Endodermal cell (in vitro differentiated cells): ENCODE measurements around the gene CTSC. TPM values are rescaled to one million over a fixed set of nuclear protein-coding genes. Genes with fewer than 3 reads are reported as not detected.

ENCODE experiments used
- DNase-seq: peaks from one replicate; pipeline ENCODE4 v3.0.0-alpha.2; 2017
- H3K27ac ChIP-seq: 2 replicates; pipeline ENCODE4 v1.5.1; 2013; ENCODE audit warnings: mild to moderate bottlenecking, low read depth, low read length, moderate library complexity
- H3K27me3 ChIP-seq: 2 replicates; pipeline ENCODE4 v1.6.1; 2013; ENCODE audit warnings: mild to moderate bottlenecking, low read length, moderate library complexity; ENCODE audit not compliant: insufficient read depth, control insufficient read depth, poor library complexity, severe bottlenecking
- H3K36me3 ChIP-seq: 2 replicates; pipeline ENCODE4 v1.7.0; 2013; ENCODE audit warnings: mild to moderate bottlenecking, low read length, moderate library complexity; ENCODE audit not compliant: control insufficient read depth, insufficient read depth
- H3K4me1 ChIP-seq: one replicate; pipeline ENCODE4 v1.7.0; 2013; ENCODE audit warnings: low read length; ENCODE audit not compliant: control insufficient read depth, insufficient read depth
- H3K4me3 ChIP-seq: 2 replicates; pipeline ENCODE4 v1.5.1; 2013; ENCODE audit warnings: mild to moderate bottlenecking, low read length, moderate library complexity
- H3K9ac ChIP-seq: 2 replicates; pipeline ENCODE4 v1.6.1; 2013; ENCODE audit warnings: mild to moderate bottlenecking, low read length, moderate library complexity; ENCODE audit not compliant: poor library complexity, severe bottlenecking; ENCODE audit errors: extremely low read depth
- H3K9me3 ChIP-seq: 2 replicates; pipeline ENCODE4 v1.6.1; 2013; ENCODE audit warnings: mild to moderate bottlenecking, low read length, moderate library complexity; ENCODE audit not compliant: control insufficient read depth
- H3K27ac Mint-ChIP-seq: 2 replicates; pipeline ENCODE4 v1.8.0; 2020; ENCODE audit warnings: mixed read lengths
- H3K27me3 Mint-ChIP-seq: 2 replicates; pipeline ENCODE4 v1.8.0; 2021; ENCODE audit warnings: mild to moderate bottlenecking, mixed read lengths; ENCODE audit not compliant: insufficient read depth
- H3K36me3 Mint-ChIP-seq: 2 replicates; pipeline ENCODE4 v1.8.0; 2020; ENCODE audit warnings: low read depth, mixed read lengths
- H3K4me1 Mint-ChIP-seq: 2 replicates; pipeline ENCODE4 v1.8.0; 2020; ENCODE audit warnings: mixed read lengths
- H3K4me3 Mint-ChIP-seq: 2 replicates; pipeline ENCODE4 v1.8.0; 2020; ENCODE audit warnings: mild to moderate bottlenecking, moderate library complexity, mixed read lengths
- H3K9me3 Mint-ChIP-seq: 2 replicates; pipeline ENCODE4 v1.8.0; 2020; ENCODE audit warnings: mild to moderate bottlenecking, mixed read lengths
- CTCF ChIP-seq: fragments of 200-600 bp; sonication (generic); conservative IDR thresholded peaks from 2 replicates; pipeline ENCODE4 v1.5.0; 2021; ENCODE audit warnings: antibody characterized with exemption, mild to moderate bottlenecking
- WGBS, 2 experiments: methylation state at CpG; one replicate each; pipeline versions ENCODE4 v1.1.5 to v1.1.7; 2013; ENCODE audit warnings: missing lambda C conversion rate in 2 of 2, mixed read lengths in 1 of 2; ENCODE audit not compliant: insufficient coverage in 1 of 2, insufficient read length in 1 of 2; 5-methylcytosine and 5-hydroxymethylcytosine counted together
- total RNA-seq, 2 donors: library from RNA; stranded (reverse); fragmentation: NEBNext Ultra II Directional in 1 of 2; extraction: Animal tissue kit (Norgen Biotek cat#: 25700) in 1 of 2; gene quantifications; 2 replicates in 1 of 2; 3 replicates in 1 of 2; pipeline ENCODE4 v1.2.1, GENCODE V29; 2021

Gene CTSC
- total RNA-seq, 2 donors from 2014 or later: 234 to 273 TPM

GRCh38 chr11:88330826-88331428 is 6.6 kb downstream of the CTSC start:
- Mint-ChIP-seq H3K27ac (no peak overlapping the region), H3K4me3 (no peak overlapping the region), H3K9me3 (no peaks in the 10 kb centered on the region), H3K36me3 (peaks cover 84% of the 10 kb centered on the region), H3K27me3 (no peaks in the 10 kb centered on the region), H3K4me1 (peaks cover 65% of the 10 kb centered on the region)
- DNase-seq: no peak
- 93 to 100% methylated on average over 3 to 5 of the region's 5 CpGs for WGBS, 2 experiments
- Histone ChIP-seq H3K27me3 (no peaks in the 10 kb centered on the region), H3K4me1 (peaks cover 18% of the 10 kb centered on the region), H3K9me3 (no peaks in the 10 kb centered on the region), H3K27ac (no peak overlapping the region), H3K4me3 (no peak overlapping the region), H3K36me3 (peaks cover 72% of the 10 kb centered on the region), H3K9ac (no peak overlapping the region)
- no peak for TF ChIP-seq CTCF

- peaks cover 18% of the 10 kb centered on the region for H3K4me1 ChIP-seq
- Mint-ChIP-seq H3K36me3 (peaks cover 76% of the 10 kb centered on the region), H3K27me3 (no peaks in the 10 kb centered on the region), H3K4me3 (no peak overlapping the region), H3K9me3 (no peaks in the 10 kb centered on the region), H3K4me1 (peaks cover 65% of the 10 kb centered on the region), H3K27ac (peak overlapping the region; percentile 52)
- H3K4me3 ChIP-seq: no peak overlapping the region
- peaks cover 69% of the 10 kb centered on the region for H3K36me3 ChIP-seq
- no peaks in the 10 kb centered on the region for H3K27me3 ChIP-seq
- WGBS, 2 experiments: 96 to 97% methylated on average over 5 to 8 of the region's 8 CpGs
- H3K9ac ChIP-seq: no peak overlapping the region
- H3K9me3 ChIP-seq: no peaks in the 10 kb centered on the region
- DNase-seq: no peak
- no peak overlapping the region for H3K27ac ChIP-seq
- TF ChIP-seq CTCF: no peak
These were observed 7.8 kb downstream of the CTSC start for GRCh38 chr11:88329563-88330250.

GRCh38 chr11:88327462-88328143 is 9.9 kb downstream of the CTSC start:
- DNase-seq: no peak
- no peak overlapping the region for H3K27ac ChIP-seq
- no peak overlapping the region for H3K4me3 ChIP-seq
- peaks cover 15% of the 10 kb centered on the region for H3K4me1 ChIP-seq
- H3K9me3 Mint-ChIP-seq: no peaks in the 10 kb centered on the region
- H3K36me3 ChIP-seq: peaks cover 50% of the 10 kb centered on the region
- no peak overlapping the region for H3K9ac ChIP-seq
- peaks cover 79% of the 10 kb centered on the region for H3K36me3 Mint-ChIP-seq
- 80 to 90% methylated on average over 1 to 3 of the region's 3 CpGs for WGBS, 2 experiments
- no peak for TF ChIP-seq CTCF
- no peaks in the 10 kb centered on the region for H3K27me3 Mint-ChIP-seq
- H3K4me1 Mint-ChIP-seq: peaks cover 79% of the 10 kb centered on the region
- no peak overlapping the region for H3K27ac Mint-ChIP-seq
- H3K4me3 Mint-ChIP-seq: no peak overlapping the region
- no peaks in the 10 kb centered on the region for H3K9me3 ChIP-seq
- no peaks in the 10 kb centered on the region for H3K27me3 ChIP-seq
